GM21515 (cell line): ENCODE measurements around the gene GAPVD1.

Experiments
- ATAC-seq: cut with Tn5 transposase; IDR thresholded peaks from one replicate; pipeline ENCODE4 v1.9.1; 2021; ENCODE audit not compliant: unreplicated experiment

Gene GAPVD1

GRCh38 chr9:125400725-125401716 is 139.4 kb downstream of the GAPVD1 start:
- ATAC-seq: no peak

- no peak for ATAC-seq
These were observed 143.1 kb downstream of the GAPVD1 start for GRCh38 chr9:125404733-125405132.

GRCh38 chr9:125405938-125406809 is 144.5 kb downstream of the GAPVD1 start:
- no peak for ATAC-seq

- ATAC-seq: no peak
These were observed 145.1 kb downstream of the GAPVD1 start for GRCh38 chr9:125406810-125407087.

- no peak for ATAC-seq
These were observed 145.9 kb downstream of the GAPVD1 start for GRCh38 chr9:125407432-125407973.

GRCh38 chr9:125407974-125408900 is 146.6 kb downstream of the GAPVD1 start:
- no peak for ATAC-seq

- no peak for ATAC-seq
These were observed 147.6 kb downstream of the GAPVD1 start for GRCh38 chr9:125409217-125409636.

GRCh38 chr9:125409637-125410521 is 148.3 kb downstream of the GAPVD1 start:
- ATAC-seq: no peak

GRCh38 chr9:125410522-125410894 is 148.9 kb downstream of the GAPVD1 start:
- ATAC-seq: no peak

- no peak for ATAC-seq
These were observed 149.6 kb downstream of the GAPVD1 start for GRCh38 chr9:125411171-125411756.

- no peak for ATAC-seq
These were observed 150.5 kb downstream of the GAPVD1 start for GRCh38 chr9:125412166-125412565.

GRCh38 chr9:125413579-125413978 is 152.0 kb downstream of the GAPVD1 start:
- ATAC-seq: no peak

GRCh38 chr9:125415583-125416460 is 154.2 kb downstream of the GAPVD1 start:
- ATAC-seq: no peak

GRCh38 chr9:125416517-125416916 is 154.9 kb downstream of the GAPVD1 start:
- ATAC-seq: no peak
